ENCODE results near the gene HGFAC. TPM values are rescaled to one million over a fixed set of nuclear protein-coding genes. Genes with fewer than 3 reads are reported as not detected.

Gene HGFAC
- total and polyA plus RNA-seq, 2 of the 13 experiments (the other 11 are each of a cell fraction or from before 2014, with no cell fraction given) = 8.5 to 63.6 TPM

DNA sequence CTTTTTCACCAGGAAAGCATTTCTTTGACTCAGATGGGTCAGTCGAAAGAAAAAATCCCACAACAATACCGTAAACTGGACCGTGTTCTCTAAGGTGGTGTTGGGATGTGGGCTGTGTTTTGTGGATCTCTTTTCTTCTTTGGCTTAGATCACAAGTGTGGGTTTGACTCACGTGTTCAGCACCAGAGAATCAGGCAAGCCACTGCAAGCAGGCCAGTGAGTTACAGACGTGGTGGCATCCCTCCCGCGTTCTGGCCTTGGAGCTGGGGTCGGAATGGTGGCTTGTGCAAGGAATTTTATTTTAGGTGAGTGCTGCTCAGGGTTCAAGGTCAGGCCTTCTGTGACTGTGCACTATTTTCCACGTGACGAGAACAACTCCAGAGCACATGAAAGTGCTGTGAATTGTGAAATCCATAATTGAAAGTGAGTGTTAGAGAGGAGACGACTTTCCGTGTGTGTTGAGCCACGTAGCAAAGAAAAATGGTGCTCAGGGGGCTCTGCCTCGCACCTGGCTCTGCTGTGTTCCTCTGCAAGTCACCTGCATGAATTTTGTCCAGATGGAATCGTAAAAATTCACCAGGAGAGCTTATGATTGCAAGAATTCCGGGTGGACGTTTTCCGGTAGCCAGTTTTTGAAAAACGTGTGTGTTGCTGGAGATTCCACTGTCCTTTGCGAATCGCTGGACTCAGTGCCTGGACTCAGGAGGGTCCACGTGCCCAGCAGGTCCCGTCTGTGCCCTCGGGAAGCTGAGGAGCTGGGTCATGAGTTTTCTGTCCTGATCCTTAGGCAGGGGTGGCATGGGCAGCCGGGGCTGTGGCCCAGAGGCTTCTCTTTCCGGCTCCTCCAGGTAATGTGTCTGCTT lies 33.6 kb upstream of the HGFAC start (continued):
- TF ChIP-seq ELF3 (CRISPR knock-in tag; IDR thresholded peaks at IDR 0.05) = peak; percentile 60; the same call in 1 of the 2 replicates
- TF ChIP-seq, protein P1, sequence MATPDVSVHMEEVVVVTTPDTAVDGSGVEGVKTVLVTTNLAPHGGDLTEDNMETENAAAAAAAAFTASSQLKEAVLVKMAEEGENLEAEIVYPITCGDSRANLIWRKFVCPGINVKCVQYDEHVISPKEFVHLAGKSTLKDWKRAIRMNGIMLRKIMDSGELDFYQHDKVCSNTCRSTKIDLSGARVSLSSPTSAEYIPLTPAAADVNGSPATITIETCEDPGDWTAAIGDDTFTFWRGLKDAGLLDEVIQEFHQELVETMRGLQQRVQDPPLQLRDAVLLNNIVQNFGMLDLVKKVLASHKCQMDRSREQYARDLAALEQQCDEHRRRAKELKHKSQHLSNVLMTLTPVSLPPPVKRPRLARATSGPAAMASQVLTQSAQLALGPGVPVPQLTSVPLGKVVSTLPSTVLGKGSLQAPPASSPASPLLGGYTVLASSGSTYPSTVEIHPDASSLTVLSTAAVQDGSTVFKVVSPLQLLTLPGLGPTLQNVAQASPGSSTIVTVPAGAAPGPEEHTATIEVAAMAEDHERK (CRISPR knock-in tag; IDR thresholded peaks at IDR 0.05; ENCODE audit: low read depth) = no peak
- no peak for TF ChIP-seq NBN (conservative IDR thresholded peaks at IDR 0.05)
- no peak for TF ChIP-seq HCFC1 (IDR thresholded peaks at IDR 0.05; ENCODE audit: low read depth, low read length)
- TF ChIP-seq NR2F6 (IDR thresholded peaks at IDR 0.05) = peak; percentile 68
- TF ChIP-seq NR2F6 (CRISPR knock-in tag; IDR thresholded peaks at IDR 0.05) = peak; percentile 81
- no peak for TF ChIP-seq ZNF768 (CRISPR knock-in tag; IDR thresholded peaks at IDR 0.05)
- TF ChIP-seq ZNF552 (CRISPR knock-in tag; IDR thresholded peaks at IDR 0.05; ENCODE audit: borderline replicate concordance) = peak; percentile 81; the same call in 1 of the 2 replicates
- no peak for TF ChIP-seq SETDB1 (CRISPR knock-in tag; IDR thresholded peaks at IDR 0.05; ENCODE audit: borderline replicate concordance)
- no peak for TF ChIP-seq CC2D1A (CRISPR knock-in tag; IDR thresholded peaks at IDR 0.05)
- TF ChIP-seq ARHGAP35 (CRISPR knock-in tag; IDR thresholded peaks at IDR 0.05; ENCODE audit: borderline replicate concordance) = no peak
- TF ChIP-seq, protein P2, sequence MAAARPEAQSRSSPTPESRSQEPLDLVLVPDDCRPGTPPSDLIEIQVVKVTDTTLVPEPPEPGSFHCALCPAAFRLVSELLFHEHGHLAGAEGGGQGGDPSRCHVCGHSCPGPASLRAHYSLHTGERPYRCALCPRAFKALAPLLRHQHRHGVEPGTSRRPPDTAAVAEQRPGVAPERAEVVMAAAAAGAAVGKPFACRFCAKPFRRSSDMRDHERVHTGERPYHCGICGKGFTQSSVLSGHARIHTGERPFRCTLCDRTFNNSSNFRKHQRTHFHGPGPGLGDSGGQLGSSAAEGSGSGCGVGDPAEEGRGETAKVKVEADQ (CRISPR knock-in tag; IDR thresholded peaks at IDR 0.05; ENCODE audit: borderline replicate concordance) = peak; percentile 75
- TF ChIP-seq, protein P3, sequence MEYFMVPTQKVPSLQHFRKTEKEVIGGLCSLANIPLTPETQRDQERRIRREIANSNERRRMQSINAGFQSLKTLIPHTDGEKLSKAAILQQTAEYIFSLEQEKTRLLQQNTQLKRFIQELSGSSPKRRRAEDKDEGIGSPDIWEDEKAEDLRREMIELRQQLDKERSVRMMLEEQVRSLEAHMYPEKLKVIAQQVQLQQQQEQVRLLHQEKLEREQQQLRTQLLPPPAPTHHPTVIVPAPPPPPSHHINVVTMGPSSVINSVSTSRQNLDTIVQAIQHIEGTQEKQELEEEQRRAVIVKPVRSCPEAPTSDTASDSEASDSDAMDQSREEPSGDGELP (IDR thresholded peaks at IDR 0.05; ENCODE audit: borderline replicate concordance, low read depth) = peak; percentile 14; the same call in 1 of the 2 replicates
- TF ChIP-seq KLF15 (CRISPR knock-in tag; IDR thresholded peaks at IDR 0.05; ENCODE audit: borderline replicate concordance) = no peak
- no peak for TF ChIP-seq SCMH1 (CRISPR knock-in tag; IDR thresholded peaks at IDR 0.05; ENCODE audit: borderline replicate concordance)
- TF ChIP-seq ZNF160 (CRISPR knock-in tag; IDR thresholded peaks at IDR 0.05) = no peak
- TF ChIP-seq, protein P4, sequence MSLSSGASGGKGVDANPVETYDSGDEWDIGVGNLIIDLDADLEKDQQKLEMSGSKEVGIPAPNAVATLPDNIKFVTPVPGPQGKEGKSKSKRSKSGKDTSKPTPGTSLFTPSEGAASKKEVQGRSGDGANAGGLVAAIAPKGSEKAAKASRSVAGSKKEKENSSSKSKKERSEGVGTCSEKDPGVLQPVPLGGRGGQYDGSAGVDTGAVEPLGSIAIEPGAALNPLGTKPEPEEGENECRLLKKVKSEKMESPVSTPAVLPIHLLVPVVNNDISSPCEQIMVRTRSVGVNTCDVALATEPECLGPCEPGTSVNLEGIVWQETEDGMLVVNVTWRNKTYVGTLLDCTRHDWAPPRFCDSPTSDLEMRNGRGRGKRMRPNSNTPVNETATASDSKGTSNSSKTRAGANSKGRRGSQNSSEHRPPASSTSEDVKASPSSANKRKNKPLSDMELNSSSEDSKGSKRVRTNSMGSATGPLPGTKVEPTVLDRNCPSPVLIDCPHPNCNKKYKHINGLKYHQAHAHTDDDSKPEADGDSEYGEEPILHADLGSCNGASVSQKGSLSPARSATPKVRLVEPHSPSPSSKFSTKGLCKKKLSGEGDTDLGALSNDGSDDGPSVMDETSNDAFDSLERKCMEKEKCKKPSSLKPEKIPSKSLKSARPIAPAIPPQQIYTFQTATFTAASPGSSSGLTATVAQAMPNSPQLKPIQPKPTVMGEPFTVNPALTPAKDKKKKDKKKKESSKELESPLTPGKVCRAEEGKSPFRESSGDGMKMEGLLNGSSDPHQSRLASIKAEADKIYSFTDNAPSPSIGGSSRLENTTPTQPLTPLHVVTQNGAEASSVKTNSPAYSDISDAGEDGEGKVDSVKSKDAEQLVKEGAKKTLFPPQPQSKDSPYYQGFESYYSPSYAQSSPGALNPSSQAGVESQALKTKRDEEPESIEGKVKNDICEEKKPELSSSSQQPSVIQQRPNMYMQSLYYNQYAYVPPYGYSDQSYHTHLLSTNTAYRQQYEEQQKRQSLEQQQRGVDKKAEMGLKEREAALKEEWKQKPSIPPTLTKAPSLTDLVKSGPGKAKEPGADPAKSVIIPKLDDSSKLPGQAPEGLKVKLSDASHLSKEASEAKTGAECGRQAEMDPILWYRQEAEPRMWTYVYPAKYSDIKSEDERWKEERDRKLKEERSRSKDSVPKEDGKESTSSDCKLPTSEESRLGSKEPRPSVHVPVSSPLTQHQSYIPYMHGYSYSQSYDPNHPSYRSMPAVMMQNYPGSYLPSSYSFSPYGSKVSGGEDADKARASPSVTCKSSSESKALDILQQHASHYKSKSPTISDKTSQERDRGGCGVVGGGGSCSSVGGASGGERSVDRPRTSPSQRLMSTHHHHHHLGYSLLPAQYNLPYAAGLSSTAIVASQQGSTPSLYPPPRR (CRISPR knock-in tag; IDR thresholded peaks at IDR 0.05; ENCODE audit: borderline replicate concordance) = peak; percentile 71; the same call in 1 of the 2 replicates
- TF ChIP-seq KDM6A (CRISPR knock-in tag; IDR thresholded peaks at IDR 0.05; ENCODE audit: low read depth) = peak; percentile 59; the same call in 1 of the 2 replicates
- TF ChIP-seq HDAC6 (IDR thresholded peaks at IDR 0.05; ENCODE audit: low read depth, low read length) = no peak
- TF ChIP-seq, protein P5, sequence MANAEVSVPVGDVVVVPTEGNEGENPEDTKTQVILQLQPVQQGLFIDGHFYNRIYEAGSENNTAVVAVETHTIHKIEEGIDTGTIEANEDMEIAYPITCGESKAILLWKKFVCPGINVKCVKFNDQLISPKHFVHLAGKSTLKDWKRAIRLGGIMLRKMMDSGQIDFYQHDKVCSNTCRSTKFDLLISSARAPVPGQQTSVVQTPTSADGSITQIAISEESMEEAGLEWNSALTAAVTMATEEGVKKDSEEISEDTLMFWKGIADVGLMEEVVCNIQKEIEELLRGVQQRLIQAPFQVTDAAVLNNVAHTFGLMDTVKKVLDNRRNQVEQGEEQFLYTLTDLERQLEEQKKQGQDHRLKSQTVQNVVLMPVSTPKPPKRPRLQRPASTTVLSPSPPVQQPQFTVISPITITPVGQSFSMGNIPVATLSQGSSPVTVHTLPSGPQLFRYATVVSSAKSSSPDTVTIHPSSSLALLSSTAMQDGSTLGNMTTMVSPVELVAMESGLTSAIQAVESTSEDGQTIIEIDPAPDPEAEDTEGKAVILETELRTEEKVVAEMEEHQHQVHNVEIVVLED (CRISPR knock-in tag; IDR thresholded peaks at IDR 0.05; ENCODE audit: borderline replicate concordance) = peak; percentile 40; the same call in 1 of the 2 replicates

Data from HepG2 (cell line).